Activated T-helper 1 cell treated with anti-CD3 and anti-CD28 coated beads, Interleukin-12 subunit alpha, Interleukin-12 subunit beta, Interleukin-2, Interleukin-4 antibody, amounts not matched to agents 30 ng/mL and 10 ng/mL and 1 ng/mL, durations not matched to agents 14 hours and 24 hours and 36 hours (primary cell): ENCODE results near the gene ATP10B. TPM values are rescaled to one million over a fixed set of nuclear protein-coding genes. Genes with fewer than 3 reads are reported as not detected.
"Not testable (repeated sequence)": the region's sequence is repeated elsewhere in the genome, so short reads cannot be mapped to it uniquely, and the experiment has no call there.

Experiments used
- DNase-seq: peaks from one replicate; pipeline ENCODE4 v3.0.0; 2021; ENCODE audit warnings: low spot score
- H3K27ac Mint-ChIP-seq: one replicate; pipeline ENCODE4 v1.8.0; 2021; ENCODE audit warnings: mild to moderate bottlenecking, mixed read lengths
- H3K27me3 Mint-ChIP-seq: one replicate; pipeline ENCODE4 v1.8.0; 2022; ENCODE audit warnings: mild to moderate bottlenecking, moderate library complexity, mixed read lengths; ENCODE audit not compliant: insufficient read depth
- H3K36me3 Mint-ChIP-seq: one replicate; pipeline ENCODE4 v1.8.0; 2021; ENCODE audit warnings: low read depth, mixed read lengths
- H3K4me1 Mint-ChIP-seq: one replicate; pipeline ENCODE4 v1.8.0; 2021; ENCODE audit warnings: low read depth, mixed read lengths
- H3K4me3 Mint-ChIP-seq: one replicate; pipeline ENCODE4 v1.8.0; 2021; ENCODE audit warnings: mild to moderate bottlenecking, moderate library complexity, mixed read lengths
- H3K9me3 Mint-ChIP-seq: one replicate; pipeline ENCODE4 v1.8.0; 2021; ENCODE audit warnings: mixed read lengths
- intact Hi-C: fragments of 100-400 bp; cut with micrococcal nuclease; formaldehyde crosslinking; loops from one replicate; pipeline ENCODE4 v1.15.1; 2024
- total RNA-seq: library from RNA; stranded (reverse); gene quantifications from 2 replicates; pipeline ENCODE4 v1.2.3, GENCODE V29; 2022

Gene ATP10B
- total RNA-seq, 1 donor from 2014 or later: not detected

DNA sequence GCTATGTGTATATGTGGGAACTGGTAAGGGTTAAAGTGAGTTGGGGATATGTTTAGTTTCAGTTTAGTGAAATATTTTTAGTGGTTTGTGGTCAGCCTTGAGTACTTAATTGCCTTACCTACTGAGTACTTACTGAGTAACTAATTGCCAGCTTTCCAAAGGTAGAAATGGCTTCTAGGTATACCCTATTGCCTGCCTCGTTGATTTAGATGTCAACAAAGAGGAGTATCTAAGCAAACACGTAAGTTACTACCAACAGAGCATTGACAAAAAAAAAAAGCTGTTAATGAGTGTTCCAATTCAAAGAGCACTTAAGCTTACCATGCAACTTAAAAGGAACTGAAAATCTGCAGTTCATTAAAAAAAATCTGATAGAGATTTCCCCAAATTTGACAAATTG is 8.8 kb downstream of the ATP10B start:
- no peak overlapping the region for H3K4me3 Mint-ChIP-seq
- H3K27me3 Mint-ChIP-seq: peaks cover 4% of the 10 kb centered on the region
- H3K36me3 Mint-ChIP-seq: no peaks in the 10 kb centered on the region
- H3K27ac Mint-ChIP-seq: no peak overlapping the region
- no peaks in the 10 kb centered on the region for H3K4me1 Mint-ChIP-seq
- DNase-seq: no peak
- intact Hi-C loops: loop anchor here (5.0 kb wide), 1 partner anchor 336 kb away; no protein-coding TSS in a partner anchor
- H3K9me3 Mint-ChIP-seq: no peaks in the 10 kb centered on the region

DNA sequence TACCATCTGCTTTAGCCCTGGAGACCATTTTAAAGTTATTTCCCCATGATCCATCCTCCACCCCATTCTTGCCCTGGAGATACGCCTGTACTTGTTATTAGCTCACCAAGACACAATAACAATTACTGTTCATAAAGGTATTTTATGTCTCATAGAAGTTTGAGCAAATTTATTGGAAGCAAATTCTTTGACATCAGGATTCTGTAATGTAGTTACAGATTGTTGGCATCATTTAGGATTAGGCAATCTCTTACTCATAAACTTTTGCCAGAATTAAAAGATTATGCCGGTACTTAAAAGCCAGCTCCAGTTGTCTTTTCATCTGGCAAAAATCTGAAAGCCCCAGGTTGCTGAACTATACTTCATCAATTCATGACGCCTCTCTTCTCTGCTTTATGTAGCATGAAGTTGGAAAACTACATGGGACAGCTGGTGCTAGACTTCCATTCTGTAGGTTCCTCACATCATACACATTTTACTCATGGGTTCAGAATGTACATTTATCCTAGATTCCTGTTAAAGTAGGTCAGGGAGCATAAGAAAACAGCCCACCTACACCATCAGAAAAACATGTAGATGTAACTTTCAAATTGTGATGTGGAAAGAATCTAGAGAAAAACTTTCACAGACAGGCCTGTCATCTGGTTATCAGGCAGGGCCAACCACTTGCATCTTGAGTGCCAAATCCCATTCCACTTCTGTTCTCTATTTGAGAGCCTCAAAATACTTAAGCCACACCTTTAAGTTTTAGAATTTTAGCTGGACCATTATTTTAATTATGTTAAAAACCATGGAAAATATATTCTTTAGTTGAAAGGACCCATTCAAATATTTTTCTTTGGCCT is 14.0 kb downstream of the ATP10B start:
- no peak overlapping the region for H3K27ac Mint-ChIP-seq

GRCh38 chr5:160837211-160837610 is 14.8 kb downstream of the ATP10B start:
- peaks cover 4% of the 10 kb centered on the region for H3K27me3 Mint-ChIP-seq
- intact Hi-C loops: loop anchor here (10.0 kb wide), 1 partner anchor 398 kb away; no protein-coding TSS in a partner anchor
- H3K4me1 Mint-ChIP-seq: no peaks in the 10 kb centered on the region
- H3K36me3 Mint-ChIP-seq: no peaks in the 10 kb centered on the region
- no peak overlapping the region for H3K27ac Mint-ChIP-seq
- H3K9me3 Mint-ChIP-seq: peaks cover 6% of the 10 kb centered on the region
- DNase-seq: no peak
- no peak overlapping the region for H3K4me3 Mint-ChIP-seq

More for the DNA sequence above, 14.0 kb downstream of the ATP10B start:
- H3K4me1 Mint-ChIP-seq: no peaks in the 10 kb centered on the region
- DNase-seq: no peak
- no peaks in the 10 kb centered on the region for H3K36me3 Mint-ChIP-seq
- no peaks in the 10 kb centered on the region for H3K9me3 Mint-ChIP-seq
- intact Hi-C loops: loop anchor here (10.0 kb wide), 1 partner anchor 397 kb away; no protein-coding TSS in a partner anchor
- peaks cover 4% of the 10 kb centered on the region for H3K27me3 Mint-ChIP-seq
- H3K4me3 Mint-ChIP-seq: no peak overlapping the region

DNA sequence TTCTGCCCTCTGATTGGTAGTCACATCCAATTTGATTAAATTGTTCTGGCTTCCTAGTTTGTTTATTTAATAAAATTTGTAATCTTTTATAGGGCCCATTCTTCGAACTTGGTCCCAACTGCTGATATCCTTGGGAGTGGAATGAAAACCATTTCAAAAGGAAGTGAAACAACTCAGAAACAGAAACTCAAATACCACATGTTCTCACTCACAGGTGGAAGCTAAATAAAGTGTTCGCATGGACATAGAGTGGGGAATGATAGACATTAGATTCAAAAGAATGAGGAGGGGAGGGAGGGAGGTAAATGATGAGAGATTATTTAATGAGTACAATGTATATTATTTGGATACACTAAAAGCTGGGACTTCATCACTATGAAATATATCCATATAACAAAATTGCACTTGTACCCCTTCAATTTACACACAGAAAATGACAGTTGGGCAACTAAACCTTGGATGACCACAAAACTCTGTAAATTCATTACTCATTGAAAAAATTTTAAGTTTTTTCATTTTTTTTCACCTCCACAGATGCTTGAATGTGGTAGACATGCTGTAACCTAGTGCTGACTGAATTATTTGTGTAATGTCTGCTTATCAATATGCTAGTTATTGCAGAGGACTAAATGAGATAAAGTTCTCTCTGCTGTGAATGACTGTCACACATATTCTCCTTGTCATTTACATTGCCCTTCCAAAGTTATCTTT is 16.0 kb downstream of the ATP10B start:
- Mint-ChIP-seq H3K4me3 (no peak overlapping the region), H3K27me3 (no peaks in the 10 kb centered on the region), H3K27ac (no peak overlapping the region), H3K9me3 (peaks cover 6% of the 10 kb centered on the region), H3K4me1 (no peaks in the 10 kb centered on the region), H3K36me3 (no peaks in the 10 kb centered on the region)
- DNase-seq: no peak
- intact Hi-C loops: loop anchor here (10.0 kb wide), 1 partner anchor 399 kb away; no protein-coding TSS in a partner anchor

- DNase-seq: no peak
- H3K4me3 Mint-ChIP-seq: no peak overlapping the region
These were observed 16.6 kb downstream of the ATP10B start for GRCh38 chr5:160835376-160835775.

GRCh38 chr5:160833806-160834205 is 18.2 kb downstream of the ATP10B start:
- intact Hi-C loops: loop anchor here (10.0 kb wide), 1 partner anchor 401 kb away; no protein-coding TSS in a partner anchor
- Mint-ChIP-seq H3K4me3 (no peak overlapping the region), H3K27ac (no peak overlapping the region)

More at GRCh38 chr5:160835376-160835775, 16.6 kb downstream of the ATP10B start:
- Mint-ChIP-seq H3K4me1 (no peaks in the 10 kb centered on the region), H3K36me3 (no peaks in the 10 kb centered on the region), H3K27me3 (no peaks in the 10 kb centered on the region), H3K9me3 (peaks cover 6% of the 10 kb centered on the region), H3K27ac (no peak overlapping the region)
- intact Hi-C loops: loop anchor here (10.0 kb wide), 1 partner anchor 399 kb away; no protein-coding TSS in a partner anchor

DNA sequence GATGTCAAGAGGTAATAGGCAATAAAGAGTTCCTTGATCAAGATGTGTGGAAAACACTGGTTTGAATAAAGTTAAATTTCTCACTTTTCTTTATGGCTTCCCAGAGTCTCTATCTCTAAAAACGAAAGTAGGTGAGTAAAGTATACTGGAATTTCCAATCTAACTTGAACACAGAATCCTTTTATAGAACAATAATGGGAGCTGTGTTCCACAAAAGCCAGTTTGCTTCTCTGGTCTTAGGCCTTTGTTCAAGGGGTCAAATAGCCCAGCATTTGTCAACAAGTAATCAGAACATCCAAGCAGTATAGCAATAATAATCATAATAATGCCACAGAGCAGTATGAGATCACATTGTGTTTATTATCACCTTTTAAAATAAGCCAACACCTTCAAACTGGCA is 20.2 kb downstream of the ATP10B start:
- peaks cover 12% of the 10 kb centered on the region for H3K9me3 Mint-ChIP-seq
- H3K27ac Mint-ChIP-seq: no peak overlapping the region
- intact Hi-C loops: loop anchor here (10.0 kb wide), 1 partner anchor 403 kb away; no protein-coding TSS in a partner anchor

More at GRCh38 chr5:160833806-160834205, 18.2 kb downstream of the ATP10B start:
- Mint-ChIP-seq H3K36me3 (no peaks in the 10 kb centered on the region), H3K4me1 (no peaks in the 10 kb centered on the region), H3K9me3 (peaks cover 6% of the 10 kb centered on the region), H3K27me3 (no peaks in the 10 kb centered on the region)
- no peak for DNase-seq

GRCh38 chr5:160824301-160825001 is 27.6 kb downstream of the ATP10B start:
- Mint-ChIP-seq H3K9me3 (peaks cover 17% of the 10 kb centered on the region), H3K27me3 (no peaks in the 10 kb centered on the region), H3K4me3 (no peak overlapping the region), H3K4me1 (no peaks in the 10 kb centered on the region), H3K36me3 (no peaks in the 10 kb centered on the region), H3K27ac (no peak overlapping the region)
- no peak for DNase-seq
- intact Hi-C loops: no loop called here

More for the DNA sequence above, 20.2 kb downstream of the ATP10B start:
- Mint-ChIP-seq H3K27me3 (no peaks in the 10 kb centered on the region), H3K36me3 (no peaks in the 10 kb centered on the region), H3K4me1 (no peaks in the 10 kb centered on the region), H3K4me3 (no peak overlapping the region)
- DNase-seq: no peak

- H3K27me3 Mint-ChIP-seq, H3K9me3 Mint-ChIP-seq, H3K4me1 Mint-ChIP-seq, intact Hi-C loops, DNase-seq, H3K27ac Mint-ChIP-seq, H3K36me3 Mint-ChIP-seq, H3K4me3 Mint-ChIP-seq: not testable (repeated sequence)
These were observed 39.0 kb downstream of the ATP10B start for GRCh38 chr5:160812996-160813395.

DNA sequence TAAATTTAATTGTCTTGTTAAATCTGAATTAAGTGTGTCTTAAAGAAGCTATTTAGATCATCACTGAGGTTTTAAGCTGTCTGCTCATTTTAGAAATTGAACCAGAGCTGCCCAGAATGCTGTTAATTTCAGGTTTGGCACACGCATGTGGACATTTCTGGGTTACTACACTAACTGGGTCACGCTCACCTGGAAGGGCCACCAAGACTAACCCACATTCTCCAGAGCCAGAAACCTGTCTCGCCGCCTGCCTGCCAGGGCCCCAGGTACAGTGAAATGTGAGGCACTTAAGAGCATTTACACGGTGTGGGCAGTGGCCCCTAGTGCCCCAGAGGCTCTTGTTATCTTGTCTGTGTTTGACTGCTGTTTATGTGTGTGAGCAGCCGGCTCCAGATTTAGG is 46.6 kb downstream of the ATP10B start:
- H3K27ac Mint-ChIP-seq: no peak overlapping the region
- intact Hi-C loops: no loop called here
- peaks cover 3% of the 10 kb centered on the region for H3K27me3 Mint-ChIP-seq
- H3K36me3 Mint-ChIP-seq: no peaks in the 10 kb centered on the region
- no peaks in the 10 kb centered on the region for H3K4me1 Mint-ChIP-seq
- DNase-seq: no peak
- H3K4me3 Mint-ChIP-seq: no peak overlapping the region
- no peaks in the 10 kb centered on the region for H3K9me3 Mint-ChIP-seq

- Mint-ChIP-seq H3K36me3 (no peaks in the 10 kb centered on the region), H3K27me3 (no peaks in the 10 kb centered on the region), H3K27ac (no peak overlapping the region), H3K9me3 (no peaks in the 10 kb centered on the region), H3K4me1 (no peaks in the 10 kb centered on the region), H3K4me3 (no peak overlapping the region)
- intact Hi-C loops: no loop called here
- DNase-seq: no peak
These were observed 49.4 kb downstream of the ATP10B start for GRCh38 chr5:160802592-160802991.

GRCh38 chr5:160800375-160801275 is 51.4 kb downstream of the ATP10B start:
- Mint-ChIP-seq H3K9me3 (no peaks in the 10 kb centered on the region), H3K36me3 (no peaks in the 10 kb centered on the region), H3K27me3 (no peaks in the 10 kb centered on the region), H3K4me1 (no peaks in the 10 kb centered on the region), H3K4me3 (no peak overlapping the region), H3K27ac (no peak overlapping the region)
- DNase-seq: no peak
- intact Hi-C loops: no loop called here
